Measurements from ENCODE around the gene NOP53. TPM values are rescaled to one million over a fixed set of nuclear protein-coding genes. Genes with fewer than 3 reads are reported as not detected.

NOP53 gene
- total RNA-seq, result 149 and 278 TPM in 2 replicates
- 81.8 and 112 TPM in 2 replicates for polyA plus RNA-seq

- no peak for TF ChIP-seq CTCF (IDR thresholded peaks at IDR 0.05; ENCODE audit: low read depth, low read length)
- DNase-seq (ENCODE audit: low read depth in 1 of 2, low spot score in 1 of 2), result peak; percentile 98
- Histone ChIP-seq H3K4me3 (peak within 1 kb of the TSS; percentile 68), H3K9me3 (ENCODE audit: low read depth) (no peaks in the 10 kb centered on the region), H3K4me1 (ENCODE audit: low read depth) (no peaks in the 10 kb centered on the region), H3K36me3 (peaks cover 3% of the 10 kb centered on the region), H3K27me3 (no peaks in the 10 kb centered on the region), H3K27ac (peak within 1 kb of the TSS; percentile 87)
Measured at GRCh38 chr19:47745010-47745901, at the start of gene NOP53. TSS of gene NOP53 (plus strand) at chr19:47745546. CDS start at chr19:47745560, 14 bp downstream.

DNA sequence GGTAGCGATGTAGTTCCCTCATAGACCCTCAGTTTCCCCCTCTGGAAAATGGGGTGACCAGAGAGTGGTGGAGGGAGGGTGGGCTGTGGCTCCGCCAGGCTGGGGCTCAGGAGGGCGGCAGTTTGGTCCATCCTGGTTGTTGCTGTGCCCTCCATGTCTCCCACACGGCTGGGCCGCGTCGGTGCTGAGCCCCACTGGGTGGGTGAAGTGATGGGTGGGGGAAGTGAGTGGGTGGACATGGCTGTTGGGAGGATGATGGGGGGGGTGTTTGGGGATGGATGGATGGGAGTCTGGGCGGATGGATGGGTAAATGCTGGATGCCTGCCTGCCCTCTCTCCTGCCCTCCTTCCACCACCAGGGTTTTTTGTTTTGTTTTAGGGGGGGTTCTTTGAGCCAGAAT is 48.7 kb upstream of the NOP53 start:
- H3K4me1 ChIP-seq (ENCODE audit: low read depth), result no peaks in the 10 kb centered on the region
- H3K27me3 ChIP-seq, result no peaks in the 10 kb centered on the region
- no peak overlapping the region for H3K4me3 ChIP-seq
- peaks cover 12% of the 10 kb centered on the region for H3K36me3 ChIP-seq
- H3K9me3 ChIP-seq (ENCODE audit: low read depth), result no peaks in the 10 kb centered on the region
- TF ChIP-seq CTCF (IDR thresholded peaks at IDR 0.05; ENCODE audit: low read depth, low read length), result no peak
- no peak for DNase-seq (ENCODE audit: low read depth in 1 of 2, low spot score in 1 of 2)
- no peak overlapping the region for H3K27ac ChIP-seq

GRCh38 chr19:47697863-47698609 is 47.3 kb upstream of the NOP53 start:
- Histone ChIP-seq H3K27ac (peak overlapping the region; percentile 67), H3K4me1 (ENCODE audit: low read depth) (no peaks in the 10 kb centered on the region), H3K27me3 (no peaks in the 10 kb centered on the region), H3K9me3 (ENCODE audit: low read depth) (no peaks in the 10 kb centered on the region), H3K4me3 (no peak overlapping the region), H3K36me3 (peaks cover 20% of the 10 kb centered on the region)
- peak; percentile 80 to 93 for DNase-seq (ENCODE audit: low read depth in 1 of 2, low spot score in 1 of 2)
- peak; percentile 100 for TF ChIP-seq CTCF (IDR thresholded peaks at IDR 0.05; ENCODE audit: low read depth, low read length)

GRCh38 chr19:47698631-47699359 is 46.6 kb upstream of the NOP53 start:
- H3K4me1 ChIP-seq (ENCODE audit: low read depth), result no peaks in the 10 kb centered on the region
- no peak overlapping the region for H3K27ac ChIP-seq
- no peak for TF ChIP-seq CTCF (IDR thresholded peaks at IDR 0.05; ENCODE audit: low read depth, low read length)
- H3K4me3 ChIP-seq, result no peak overlapping the region
- H3K27me3 ChIP-seq, result no peaks in the 10 kb centered on the region
- H3K9me3 ChIP-seq (ENCODE audit: low read depth), result no peaks in the 10 kb centered on the region
- peaks cover 20% of the 10 kb centered on the region for H3K36me3 ChIP-seq
- no peak for DNase-seq (ENCODE audit: low read depth in 1 of 2, low spot score in 1 of 2)

GRCh38 chr19:47699360-47699917 is 45.9 kb upstream of the NOP53 start:
- Histone ChIP-seq H3K4me3 (no peak overlapping the region), H3K27me3 (no peaks in the 10 kb centered on the region), H3K36me3 (peaks cover 20% of the 10 kb centered on the region), H3K27ac (no peak overlapping the region), H3K4me1 (ENCODE audit: low read depth) (no peaks in the 10 kb centered on the region), H3K9me3 (ENCODE audit: low read depth) (no peaks in the 10 kb centered on the region)
- peak; percentile 47 to 60 for DNase-seq (ENCODE audit: low read depth in 1 of 2, low spot score in 1 of 2)
- peak; percentile 83 for TF ChIP-seq CTCF (IDR thresholded peaks at IDR 0.05; ENCODE audit: low read depth, low read length)

All from cardiac muscle cell (in vitro differentiated cells and primary cell).